ENCODE measurements around the gene CORO1C.
A peak's percentile ranks its signal among the peaks of the same experiment; 100 is the strongest.

CORO1C gene

GRCh38 chr12:108724054-108724889 is 7.0 kb downstream of the CORO1C start:
- peak in 1 of 2 donors; percentile 16 for DNase-seq

GRCh38 chr12:108722992-108723766 is 8.1 kb downstream of the CORO1C start:
- no peak for DNase-seq

- no peak for DNase-seq
Measured at GRCh38 chr12:108722463-108722862, 8.9 kb downstream of the CORO1C start.

- no peak for DNase-seq
Measured at GRCh38 chr12:108721824-108722223, 9.5 kb downstream of the CORO1C start.

- DNase-seq: no peak
Measured at GRCh38 chr12:108720757-108721514, 10.4 kb downstream of the CORO1C start.

- no peak for DNase-seq
Measured at GRCh38 chr12:108717243-108717642, 14.1 kb downstream of the CORO1C start.

GRCh38 chr12:108714866-108715265 is 16.5 kb downstream of the CORO1C start:
- DNase-seq: no peak

DNA sequence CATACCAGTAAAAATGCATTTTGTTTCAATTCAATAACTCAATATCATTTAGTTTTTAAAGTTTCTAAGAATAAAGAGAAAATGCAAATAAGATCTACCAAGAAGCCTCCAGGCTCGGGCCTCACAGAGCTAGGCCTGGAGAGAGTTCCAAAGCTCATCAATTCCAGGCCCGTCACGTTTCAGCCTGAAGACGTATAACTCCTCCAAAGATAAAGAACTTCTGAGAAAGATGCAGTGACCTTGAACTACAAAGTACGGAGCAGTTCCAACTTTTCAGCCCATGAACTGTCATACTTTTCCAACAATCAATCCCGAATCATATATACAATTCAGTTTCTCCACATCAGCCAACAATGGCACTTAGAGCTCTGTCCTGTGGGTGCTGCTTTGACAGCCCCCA is 17.8 kb downstream of the CORO1C start:
- no peak for DNase-seq

- DNase-seq: no peak
Measured at GRCh38 chr12:108712925-108713203, 18.5 kb downstream of the CORO1C start.

- no peak for DNase-seq
Measured at GRCh38 chr12:108712165-108712924, 19.0 kb downstream of the CORO1C start.

GRCh38 chr12:108711489-108712164 is 19.7 kb downstream of the CORO1C start:
- DNase-seq: no peak

DNA sequence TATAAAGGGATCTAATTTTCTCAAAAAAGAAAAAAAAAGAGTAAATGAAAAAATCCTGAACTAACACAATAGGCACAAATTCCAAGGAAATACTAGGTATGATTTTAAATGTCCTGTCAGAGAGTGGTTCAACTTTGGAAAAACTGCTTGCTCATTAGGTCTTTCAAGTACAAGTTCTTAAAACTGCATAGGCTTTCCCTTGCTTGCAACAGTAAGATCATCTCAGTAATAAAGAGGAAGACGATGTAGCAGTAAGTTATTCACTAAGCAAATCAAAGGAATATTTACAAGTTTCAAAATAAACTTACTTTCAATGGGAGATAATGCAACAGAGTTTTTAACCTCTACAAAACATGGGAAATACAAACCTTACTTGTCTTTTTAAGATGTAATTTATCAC is 21.6 kb downstream of the CORO1C start:
- DNase-seq: no peak

DNA sequence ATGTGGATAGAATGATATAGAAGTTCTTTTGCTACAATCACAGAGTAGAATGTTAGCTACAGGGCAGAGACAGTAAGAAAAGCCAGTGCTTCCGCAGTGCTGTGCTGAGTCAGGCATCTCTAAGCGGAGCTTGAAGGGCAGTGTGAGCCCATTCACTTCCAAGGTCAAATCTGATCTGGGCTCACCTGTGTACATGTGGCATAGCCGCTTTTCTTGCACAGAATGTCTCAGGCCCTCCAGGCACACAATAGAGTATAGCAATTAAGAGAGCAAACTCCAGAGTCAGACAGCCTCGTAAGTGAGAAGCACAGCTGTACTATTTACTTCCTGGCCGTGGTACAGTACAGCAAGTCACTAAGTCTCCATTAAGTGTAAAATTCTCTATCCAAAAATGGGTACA is 26.8 kb downstream of the CORO1C start:
- DNase-seq: no peak

GRCh38 chr12:108702595-108703320 is 28.6 kb downstream of the CORO1C start:
- DNase-seq: no peak

DNA sequence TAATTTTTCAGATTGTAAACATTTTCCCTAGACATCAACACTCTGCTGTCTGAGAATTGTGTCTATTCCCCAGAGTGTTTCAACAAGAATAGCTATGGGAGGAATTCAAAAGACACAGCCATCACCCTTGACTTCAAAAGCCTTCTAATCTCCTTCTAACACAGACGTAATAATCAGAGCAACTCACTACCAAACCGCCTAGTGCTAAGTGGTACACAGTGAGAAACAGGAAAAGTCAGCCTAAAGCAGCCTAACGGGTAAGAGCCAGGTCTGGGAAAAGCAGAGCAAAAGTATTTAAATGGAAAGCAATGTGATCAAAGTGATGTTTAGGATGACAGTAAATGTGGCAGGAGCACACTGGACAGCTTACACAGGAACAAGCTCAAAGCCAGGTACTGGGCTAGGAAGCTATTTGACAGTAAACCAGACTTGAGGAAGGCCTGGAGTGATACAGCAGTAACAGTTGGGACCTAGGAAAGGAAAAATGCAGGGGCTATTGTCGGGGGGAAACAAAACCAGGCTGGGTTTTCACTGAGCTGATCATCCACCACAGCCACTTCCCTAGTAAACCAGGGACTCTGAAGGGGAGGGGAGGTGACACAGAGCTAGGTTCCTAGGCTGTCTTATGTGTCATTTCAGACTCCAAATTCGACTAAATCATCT is 29.4 kb downstream of the CORO1C start:
- no peak for DNase-seq

DNA sequence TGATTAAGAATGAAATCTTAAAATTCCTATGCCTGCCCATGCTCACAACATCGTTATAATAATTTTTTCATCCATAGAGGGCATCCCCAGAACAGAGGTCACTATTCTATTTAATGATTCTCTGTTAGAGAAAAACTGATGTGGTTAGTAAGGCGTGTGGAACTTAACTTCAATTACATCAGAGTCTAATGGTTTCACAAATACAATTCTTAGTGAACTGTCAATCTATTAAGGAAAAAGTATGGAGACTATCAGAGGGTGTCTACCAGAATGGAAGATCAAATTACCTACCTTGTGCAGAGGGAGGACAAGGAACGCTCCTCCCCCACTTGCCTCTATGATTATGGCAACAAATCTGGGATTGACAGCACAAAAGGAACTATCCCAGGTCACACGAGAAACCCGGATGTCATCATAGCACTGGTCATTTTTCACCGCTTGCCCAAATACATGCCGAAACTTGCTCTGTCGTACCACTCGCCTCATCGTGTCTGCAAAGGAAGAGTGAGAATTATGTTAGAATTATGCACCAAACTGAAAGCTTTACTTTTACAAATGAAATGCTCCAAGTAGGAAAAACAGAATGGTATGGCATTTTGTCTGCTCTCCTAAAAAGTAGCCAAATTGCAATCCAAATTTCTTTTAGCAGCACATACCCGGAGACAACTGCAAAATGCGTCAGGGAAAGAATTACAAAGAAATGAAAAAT is 30.3 kb downstream of the CORO1C start:
- DNase-seq: no peak

GRCh38 chr12:108699955-108700563 is 31.3 kb downstream of the CORO1C start:
- no peak for DNase-seq

GRCh38 chr12:108697905-108698304 is 33.4 kb downstream of the CORO1C start:
- DNase-seq: no peak

GRCh38 chr12:108696996-108697290 is 34.4 kb downstream of the CORO1C start:
- DNase-seq: no peak

Data from stimulated activated CD4-positive, alpha-beta T cell treated with anti-CD3 and anti-CD28 coated beads, Interleukin-2, amount 100 ng/mL, for 24 hours (primary cell).